ENCODE data around the gene MAP7D3.

The MAP7D3 gene

DNA sequence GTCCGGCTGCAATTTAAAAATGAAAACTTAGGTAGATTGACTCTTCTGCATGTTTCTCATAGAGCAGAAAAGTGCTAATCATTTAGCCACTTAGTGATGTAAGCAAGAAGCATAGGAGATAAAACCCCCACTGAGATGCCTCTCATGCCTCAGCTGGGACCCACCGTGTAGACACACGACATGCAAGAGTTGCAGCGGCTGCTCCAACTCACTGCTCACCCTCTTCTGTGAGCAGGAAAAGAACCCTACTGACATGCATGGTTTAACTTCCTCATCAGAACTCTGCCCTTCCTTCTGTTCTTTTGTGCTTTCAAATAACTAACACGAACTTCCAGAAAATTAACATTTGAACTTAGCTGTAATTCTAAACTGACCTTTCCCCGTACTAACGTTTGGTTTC lies 41.0 kb downstream of the MAP7D3 start:
- DNase-seq = peak; percentile 74
- in situ Hi-C loops (cut with MboI; ENCODE audit: low pct_unique_long_range_greater_than_20kb, low sequenced_read_pairs) = no loop called here

GRCh38 chrX:136209751-136210150 lies 41.4 kb downstream of the MAP7D3 start:
- in situ Hi-C loops (cut with MboI; ENCODE audit: low pct_unique_long_range_greater_than_20kb, low sequenced_read_pairs) = no loop called here
- no peak for DNase-seq

DNA sequence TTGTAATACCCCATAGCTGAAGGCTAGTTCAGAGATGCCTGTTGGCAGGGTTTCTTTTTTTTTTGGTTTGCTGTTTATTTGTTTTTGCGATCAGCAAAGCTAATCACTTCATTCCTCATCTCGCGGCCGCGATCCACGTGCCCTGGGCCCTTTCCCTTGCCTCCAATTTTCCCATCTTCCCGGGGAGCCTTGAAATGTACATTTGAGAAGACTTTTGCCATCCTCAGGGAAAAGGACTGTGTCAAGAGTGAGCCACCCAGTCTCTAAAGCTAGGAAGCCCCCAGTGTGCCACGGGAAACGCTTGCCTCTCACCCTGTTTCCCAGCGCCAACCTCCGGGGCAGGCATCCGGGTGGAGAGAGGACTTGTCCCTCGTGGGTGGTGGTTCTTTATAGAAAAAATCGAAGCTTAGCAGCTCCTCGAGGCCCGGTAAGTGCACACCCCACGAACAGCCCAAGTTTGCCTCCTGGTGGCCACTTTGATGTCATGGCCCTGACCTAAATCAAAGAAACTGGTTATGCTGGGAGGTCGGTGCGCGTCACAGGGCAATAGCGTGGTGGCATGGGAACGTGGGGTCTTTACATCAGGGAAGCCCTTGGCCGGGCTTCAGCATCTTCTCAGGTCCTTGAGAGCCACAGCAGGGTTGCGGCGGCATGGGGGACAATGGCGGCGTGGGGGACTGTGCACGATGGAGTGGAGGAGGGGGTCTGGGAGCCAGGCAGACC lies 42.0 kb downstream of the MAP7D3 start:
- DNase-seq = peak; percentile 45
- in situ Hi-C loops (cut with MboI; ENCODE audit: low pct_unique_long_range_greater_than_20kb, low sequenced_read_pairs) = no loop called here

- in situ Hi-C loops (cut with MboI; ENCODE audit: low pct_unique_long_range_greater_than_20kb, low sequenced_read_pairs) = no loop called here
- DNase-seq = no peak
Measured at GRCh38 chrX:136207546-136207945, 43.7 kb downstream of the MAP7D3 start.

GRCh38 chrX:136206916-136207315 lies 44.3 kb downstream of the MAP7D3 start:
- in situ Hi-C loops (cut with MboI; ENCODE audit: low pct_unique_long_range_greater_than_20kb, low sequenced_read_pairs) = no loop called here
- no peak for DNase-seq

DNA sequence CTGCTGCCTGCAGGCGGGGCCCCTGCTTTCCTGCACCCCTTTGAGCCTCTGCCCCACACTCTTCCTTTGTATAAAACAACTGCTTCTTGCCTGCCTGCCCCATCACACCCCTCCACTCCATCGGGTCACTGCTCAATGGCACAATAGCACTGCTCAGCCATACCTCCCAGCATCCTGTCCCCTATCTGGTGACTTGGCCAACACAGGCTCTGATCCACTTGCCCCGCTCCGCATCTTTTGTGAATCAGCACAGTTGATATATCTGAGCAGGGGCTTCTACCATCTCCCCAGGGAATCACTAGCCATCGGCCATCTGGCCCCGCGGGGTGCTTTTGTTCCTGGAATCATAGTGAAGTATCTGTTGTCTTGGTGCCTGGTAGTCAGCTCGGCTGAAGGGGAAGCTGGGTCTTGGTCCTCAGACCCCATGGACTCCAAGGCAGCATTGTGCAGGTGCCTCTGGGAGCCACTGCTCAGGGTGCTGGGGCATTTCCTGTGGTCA lies 45.3 kb downstream of the MAP7D3 start:
- in situ Hi-C loops (cut with MboI; ENCODE audit: low pct_unique_long_range_greater_than_20kb, low sequenced_read_pairs) = no loop called here
- DNase-seq = no peak

GRCh38 chrX:136204571-136204970 lies 46.6 kb downstream of the MAP7D3 start:
- DNase-seq = peak; percentile 15
- in situ Hi-C loops (cut with MboI; ENCODE audit: low pct_unique_long_range_greater_than_20kb, low sequenced_read_pairs) = no loop called here

DNA sequence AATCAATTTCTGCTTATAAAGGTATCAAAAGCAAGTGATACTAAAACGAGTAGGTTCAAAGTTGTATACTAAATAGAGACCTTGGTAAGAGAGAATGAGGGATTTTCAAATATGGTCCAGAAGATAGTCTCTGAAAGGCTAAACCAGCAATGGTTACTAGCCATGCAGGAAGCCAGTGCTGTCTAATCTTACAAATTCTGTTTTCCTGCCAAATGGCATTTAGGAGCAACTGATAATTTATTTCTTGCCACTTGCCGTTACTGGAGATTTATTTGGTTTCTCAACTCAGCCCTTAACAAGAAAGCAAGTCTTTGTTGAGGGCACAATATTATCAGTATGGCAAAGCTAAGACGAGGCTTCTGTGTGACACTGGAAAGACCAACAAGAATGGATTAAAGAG lies 47.2 kb downstream of the MAP7D3 start:
- DNase-seq = no peak
- in situ Hi-C loops (cut with MboI; ENCODE audit: low pct_unique_long_range_greater_than_20kb, low sequenced_read_pairs) = no loop called here

DNA sequence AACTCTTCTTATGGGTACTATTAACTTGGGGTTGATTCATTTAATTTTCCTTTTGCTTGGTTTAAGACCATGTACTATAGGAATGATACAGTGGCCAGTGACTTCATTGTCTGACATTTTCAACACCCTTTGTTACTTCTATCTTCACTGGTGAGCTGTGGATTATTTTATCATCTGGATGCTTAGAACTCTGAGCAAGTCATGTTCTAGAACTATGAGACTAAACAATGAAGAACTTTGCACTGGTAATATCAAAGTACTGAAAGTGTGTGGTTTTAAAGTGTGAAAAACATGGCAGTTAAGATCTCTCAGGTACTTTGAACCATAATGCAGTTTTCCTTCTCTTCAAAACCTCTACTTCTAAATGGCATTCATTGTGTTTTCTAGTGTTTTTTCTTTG lies 47.8 kb downstream of the MAP7D3 start:
- in situ Hi-C loops (cut with MboI; ENCODE audit: low pct_unique_long_range_greater_than_20kb, low sequenced_read_pairs) = no loop called here
- no peak for DNase-seq

DNA sequence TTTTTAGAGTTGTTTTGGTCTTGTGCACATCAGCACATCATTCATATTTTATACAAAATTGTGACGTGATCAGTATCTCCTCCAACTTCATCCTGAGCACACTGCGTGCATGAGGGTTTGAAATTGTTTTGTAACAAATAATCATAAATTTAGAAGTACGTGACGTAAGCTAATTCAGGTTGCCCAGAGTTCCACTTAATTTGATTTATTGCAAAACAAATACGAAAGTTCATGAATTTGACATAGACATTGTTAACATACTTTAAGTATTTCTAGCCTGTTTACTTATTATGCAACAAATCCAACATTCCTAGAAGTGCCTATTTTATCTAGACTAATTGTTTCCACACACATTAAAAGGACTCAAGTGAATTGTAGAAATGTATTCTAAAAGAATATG lies 48.3 kb downstream of the MAP7D3 start:
- in situ Hi-C loops (cut with MboI; ENCODE audit: low pct_unique_long_range_greater_than_20kb, low sequenced_read_pairs) = no loop called here
- DNase-seq = no peak

- DNase-seq = no peak
- in situ Hi-C loops (cut with MboI; ENCODE audit: low pct_unique_long_range_greater_than_20kb, low sequenced_read_pairs) = no loop called here
Measured at GRCh38 chrX:136201601-136202000, 49.6 kb downstream of the MAP7D3 start.

- DNase-seq = peak; percentile 30
- in situ Hi-C loops (cut with MboI; ENCODE audit: low pct_unique_long_range_greater_than_20kb, low sequenced_read_pairs) = no loop called here
Measured at GRCh38 chrX:136200466-136200865, 50.7 kb downstream of the MAP7D3 start.

GRCh38 chrX:136199365-136199764 lies 51.8 kb downstream of the MAP7D3 start:
- in situ Hi-C loops (cut with MboI; ENCODE audit: low pct_unique_long_range_greater_than_20kb, low sequenced_read_pairs) = no loop called here
- no peak for DNase-seq

DNA sequence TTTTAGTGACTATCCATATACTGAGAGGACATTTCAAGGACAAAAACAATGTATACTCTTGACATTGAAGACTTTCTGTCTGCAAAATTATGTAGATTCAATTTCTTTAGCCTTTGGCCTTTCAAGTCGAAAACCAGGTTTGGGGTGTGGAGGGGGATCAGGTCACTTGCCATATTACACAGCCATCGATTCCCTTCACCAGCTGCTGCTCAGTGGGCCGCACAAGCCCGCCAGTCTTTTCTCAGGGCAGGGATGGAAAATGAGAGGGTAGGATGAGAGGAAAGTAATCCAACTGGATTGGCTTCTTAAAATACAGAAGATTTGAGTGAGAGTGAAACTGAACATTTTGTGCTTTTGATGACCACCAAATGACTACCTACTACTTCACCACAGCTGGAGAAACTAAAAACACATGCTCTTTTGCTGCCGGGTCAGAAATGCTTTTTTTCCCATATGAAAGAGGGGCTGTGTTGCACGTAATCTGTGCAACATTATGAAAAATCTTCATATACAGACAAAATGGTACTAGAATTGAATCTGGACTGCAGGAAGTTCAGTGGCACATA lies 52.4 kb downstream of the MAP7D3 start:
- in situ Hi-C loops (cut with MboI; ENCODE audit: low pct_unique_long_range_greater_than_20kb, low sequenced_read_pairs) = no loop called here
- DNase-seq = no peak

- in situ Hi-C loops (cut with MboI; ENCODE audit: low pct_unique_long_range_greater_than_20kb, low sequenced_read_pairs) = no loop called here
- DNase-seq = no peak
Measured at GRCh38 chrX:136198010-136198409, 53.2 kb downstream of the MAP7D3 start.

DNA sequence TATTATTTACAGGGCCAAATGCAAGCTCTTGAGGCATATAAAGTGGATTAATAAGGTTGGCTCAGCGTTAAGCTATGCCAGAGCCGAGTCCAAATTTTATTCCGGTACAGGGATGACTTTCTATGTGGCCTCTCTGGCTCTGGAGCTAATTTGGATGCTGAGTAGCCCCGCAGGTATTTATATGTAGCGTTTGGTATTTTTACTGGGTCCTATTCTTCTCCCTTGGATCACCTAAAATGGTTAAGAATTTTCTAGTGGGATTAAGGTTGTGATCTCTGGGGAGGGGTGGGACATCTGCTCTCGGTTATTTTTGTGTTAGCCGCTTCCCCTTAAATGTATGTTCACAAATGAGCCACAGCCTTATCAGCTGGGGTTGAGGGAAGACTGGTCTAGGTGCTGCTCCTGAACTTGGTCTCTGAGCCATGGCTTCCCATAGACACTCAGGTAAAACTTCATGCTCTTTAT lies 54.5 kb downstream of the MAP7D3 start:
- in situ Hi-C loops (cut with MboI; ENCODE audit: low pct_unique_long_range_greater_than_20kb, low sequenced_read_pairs) = no loop called here
- no peak for DNase-seq

- in situ Hi-C loops (cut with MboI; ENCODE audit: low pct_unique_long_range_greater_than_20kb, low sequenced_read_pairs) = no loop called here
- no peak for DNase-seq
Measured at GRCh38 chrX:136195247-136195646, 56.0 kb downstream of the MAP7D3 start.

GRCh38 chrX:136194536-136194935 lies 56.7 kb downstream of the MAP7D3 start:
- in situ Hi-C loops (cut with MboI; ENCODE audit: low pct_unique_long_range_greater_than_20kb, low sequenced_read_pairs) = no loop called here
- no peak for DNase-seq

GRCh38 chrX:136193771-136194170 lies 57.4 kb downstream of the MAP7D3 start:
- in situ Hi-C loops (cut with MboI; ENCODE audit: low pct_unique_long_range_greater_than_20kb, low sequenced_read_pairs) = no loop called here
- peak; percentile 56 for DNase-seq

- in situ Hi-C loops (cut with MboI; ENCODE audit: low pct_unique_long_range_greater_than_20kb, low sequenced_read_pairs) = no loop called here
- DNase-seq = peak; percentile 70
Measured at GRCh38 chrX:136192839-136193414, 58.3 kb downstream of the MAP7D3 start.
